NCI-H2227 (cell line): ENCODE results near the gene PARG.
"Not testable (repeated sequence)": the region's sequence is repeated elsewhere in the genome, so short reads cannot be mapped to it uniquely, and the experiment has no call there.

Experiments used
- DNase-seq: peaks from one replicate; lab custom pipeline; 2025; ENCODE audit not compliant: unreplicated experiment; lab: John Stamatoyannopoulos, UW

PARG gene

GRCh38 chr10:49908290-49909080, 33.3 kb downstream of the PARG start:
- DNase-seq = not testable (repeated sequence)

- not testable (repeated sequence) for DNase-seq
Measured at GRCh38 chr10:49903829-49904228, 38.0 kb downstream of the PARG start.

- DNase-seq = not testable (repeated sequence)
Measured at GRCh38 chr10:49900406-49900805, 41.4 kb downstream of the PARG start.

GRCh38 chr10:49899999-49900398, 41.8 kb downstream of the PARG start:
- not testable (repeated sequence) for DNase-seq

- not testable (repeated sequence) for DNase-seq
Measured at GRCh38 chr10:49890025-49890424, 51.8 kb downstream of the PARG start.

GRCh38 chr10:49884739-49885331, 57.0 kb downstream of the PARG start:
- DNase-seq = not testable (repeated sequence)

- not testable (repeated sequence) for DNase-seq
Measured at GRCh38 chr10:49883852-49884251, 58.0 kb downstream of the PARG start.

- DNase-seq = not testable (repeated sequence)
Measured at GRCh38 chr10:49882327-49882726, 59.5 kb downstream of the PARG start.

- DNase-seq = not testable (repeated sequence)
Measured at GRCh38 chr10:49872740-49873139, 69.1 kb downstream of the PARG start.

GRCh38 chr10:49871462-49871861, 70.4 kb downstream of the PARG start:
- not testable (repeated sequence) for DNase-seq

GRCh38 chr10:49859933-49860332, 81.9 kb downstream of the PARG start:
- DNase-seq = not testable (repeated sequence)

- not testable (repeated sequence) for DNase-seq
Measured at GRCh38 chr10:49858697-49859382, 83.0 kb downstream of the PARG start.

GRCh38 chr10:49849520-49849919, 92.3 kb downstream of the PARG start:
- not testable (repeated sequence) for DNase-seq

- no peak for DNase-seq
Measured at GRCh38 chr10:49844775-49845595, 96.8 kb downstream of the PARG start.

- DNase-seq = not testable (repeated sequence)
Measured at GRCh38 chr10:49842333-49842628, 99.5 kb downstream of the PARG start.

- no peak for DNase-seq
Measured at GRCh38 chr10:49841615-49842332, 100.1 kb downstream of the PARG start.

GRCh38 chr10:49837685-49838084, 104.1 kb downstream of the PARG start:
- DNase-seq = no peak

GRCh38 chr10:49837051-49837478, 104.8 kb downstream of the PARG start:
- no peak for DNase-seq

GRCh38 chr10:49834976-49835375, 106.9 kb downstream of the PARG start:
- no peak for DNase-seq

- DNase-seq = no peak
Measured at GRCh38 chr10:49834201-49834600, 107.6 kb downstream of the PARG start.
